ENCODE measurements around the gene ARID1A. TPM values are rescaled to one million over a fixed set of nuclear protein-coding genes. Genes with fewer than 3 reads are reported as not detected.
A peak's percentile ranks its signal among the peaks of the same experiment; 100 is the strongest.

The ARID1A gene
- total RNA-seq, 1 donor from 2014 or later = 85.1 TPM

- Histone ChIP-seq H3K36me3 (ENCODE audit: insufficient read depth, low read length) (peaks cover 44% of the 10 kb centered on the region), H3K27me3 (ENCODE audit: insufficient read depth, low read length) (no peaks in the 10 kb centered on the region), H3K4me3 (ENCODE audit: insufficient read depth, low read depth, low read length) (no peak overlapping the region), H3K79me2 (ENCODE audit: insufficient read depth, low read length) (peaks cover 34% of the 10 kb centered on the region), H3K27ac (ENCODE audit: low read depth, low read length) (no peak overlapping the region), H4K20me1 (ENCODE audit: insufficient read depth, low read length) (peaks cover 16% of the 10 kb centered on the region), H3K4me2 (ENCODE audit: low read length) (no peak overlapping the region), H3K9me3 (ENCODE audit: insufficient read depth, low read depth, low read length) (no peaks in the 10 kb centered on the region), H3K4me1 (ENCODE audit: insufficient read depth, low read length) (peaks cover 38% of the 10 kb centered on the region), H2AFZ (ENCODE audit: low read depth, low read length) (no peak overlapping the region), H3K9ac (ENCODE audit: low read length) (peak overlapping the region; percentile 10)
- Mint-ChIP-seq H3K4me1 (ENCODE audit: low read depth, unreplicated experiment) (peaks cover 55% of the 10 kb centered on the region), H3K36me3 (ENCODE audit: low read depth, unreplicated experiment) (peaks cover 22% of the 10 kb centered on the region), H3K27ac (ENCODE audit: unreplicated experiment) (no peak overlapping the region), H3K9me3 (ENCODE audit: unreplicated experiment) (no peaks in the 10 kb centered on the region), H3K4me3 (ENCODE audit: unreplicated experiment) (no peak overlapping the region), H3K27me3 (ENCODE audit: low read depth, unreplicated experiment) (no peaks in the 10 kb centered on the region)
- FAIRE-seq (no peak), DNase-seq (ENCODE audit: low read depth) (no peak)
- TF ChIP-seq CTCF (IDR thresholded peaks at IDR 0.05; ENCODE audit: insufficient read depth, low read depth, low read length) = no peak
Measured at GRCh38 chr1:26782521-26783212, 86.9 kb downstream of the ARID1A start.

- Histone ChIP-seq H4K20me1 (ENCODE audit: insufficient read depth, low read length) (peaks cover 16% of the 10 kb centered on the region), H3K9ac (ENCODE audit: low read length) (no peak overlapping the region), H2AFZ (ENCODE audit: low read depth, low read length) (no peak overlapping the region), H3K9me3 (ENCODE audit: insufficient read depth, low read depth, low read length) (no peaks in the 10 kb centered on the region), H3K36me3 (ENCODE audit: insufficient read depth, low read length) (peaks cover 38% of the 10 kb centered on the region), H3K79me2 (ENCODE audit: insufficient read depth, low read length) (peaks cover 33% of the 10 kb centered on the region), H3K27ac (ENCODE audit: low read depth, low read length) (peak overlapping the region; percentile 16), H3K4me1 (ENCODE audit: insufficient read depth, low read length) (peaks cover 43% of the 10 kb centered on the region), H3K27me3 (ENCODE audit: insufficient read depth, low read length) (no peaks in the 10 kb centered on the region), H3K4me3 (ENCODE audit: insufficient read depth, low read depth, low read length) (no peak overlapping the region), H3K4me2 (ENCODE audit: low read length) (peak overlapping the region; percentile 6)
- Mint-ChIP-seq H3K9me3 (ENCODE audit: unreplicated experiment) (no peaks in the 10 kb centered on the region), H3K4me3 (ENCODE audit: unreplicated experiment) (peak overlapping the region; percentile 5), H3K36me3 (ENCODE audit: low read depth, unreplicated experiment) (peaks cover 16% of the 10 kb centered on the region), H3K4me1 (ENCODE audit: low read depth, unreplicated experiment) (peaks cover 57% of the 10 kb centered on the region), H3K27ac (ENCODE audit: unreplicated experiment) (no peak overlapping the region), H3K27me3 (ENCODE audit: low read depth, unreplicated experiment) (no peaks in the 10 kb centered on the region)
- TF ChIP-seq EZH2 (IDR thresholded peaks at IDR 0.05; ENCODE audit: insufficient read depth, low read length) (no peak), CTCF (IDR thresholded peaks at IDR 0.05; ENCODE audit: insufficient read depth, low read depth, low read length) (no peak)
- DNase-seq (ENCODE audit: low read depth) (no peak), FAIRE-seq (no peak)
Measured at GRCh38 chr1:26783646-26784022, 87.8 kb downstream of the ARID1A start.

All from astrocyte (in vitro differentiated cells and primary cell).